Ishikawa (cell line): Measurements from ENCODE around the gene ZNF670.

Experiments
- CEBPB ChIP-seq: IDR thresholded peaks from 2 replicates; pipeline ENCODE4 v1.6.1; 2012
- EGR1 ChIP-seq: IDR thresholded peaks from 2 replicates; pipeline ENCODE4 v1.6.1; 2012
- EP300 ChIP-seq: IDR thresholded peaks from 2 replicates; pipeline ENCODE4 v1.6.1; 2012; ENCODE audit warnings: borderline replicate concordance
- FOXM1 ChIP-seq: IDR thresholded peaks from 2 replicates; pipeline ENCODE4 v1.6.1; 2012; ENCODE audit warnings: low read depth, borderline replicate concordance
- MAX ChIP-seq: IDR thresholded peaks from 2 replicates; pipeline ENCODE4 v1.6.1; 2012
- RAD21 ChIP-seq: IDR thresholded peaks from 2 replicates; pipeline ENCODE4 v1.6.1; 2012; ENCODE audit warnings: low read depth
- REST ChIP-seq: IDR thresholded peaks from 2 replicates; pipeline ENCODE4 v1.6.1; 2012; ENCODE audit warnings: low read depth, mild to moderate bottlenecking
- TAF1 ChIP-seq: IDR thresholded peaks from 2 replicates; pipeline ENCODE4 v1.6.1; 2012; ENCODE audit warnings: low read depth, mild to moderate bottlenecking
- TEAD4 ChIP-seq: IDR thresholded peaks from 2 replicates; pipeline ENCODE4 v1.6.1; 2012
- USF1 ChIP-seq: IDR thresholded peaks from 2 replicates; pipeline ENCODE4 v1.6.1; 2012
- YY1 ChIP-seq: IDR thresholded peaks from 2 replicates; pipeline ENCODE4 v1.6.1; 2012; ENCODE audit warnings: low read depth
- ZBTB7A ChIP-seq: IDR thresholded peaks from 2 replicates; pipeline ENCODE4 v1.6.1; 2012; ENCODE audit warnings: low read depth

GRCh38 chr1:247077876-247078257 is 744 bp downstream of the ZNF670 start:
- TF ChIP-seq EGR1 = no peak
- TF ChIP-seq EP300 = no peak
- no peak for TF ChIP-seq RAD21
- no peak for TF ChIP-seq FOXM1
- TF ChIP-seq MAX = no peak
- TF ChIP-seq TEAD4 = no peak
- no peak for TF ChIP-seq ZBTB7A
- no peak for TF ChIP-seq CEBPB
- no peak for TF ChIP-seq TAF1
- no peak for TF ChIP-seq REST
- no peak for TF ChIP-seq YY1
- no peak for TF ChIP-seq USF1
